Effector memory CD4-positive, alpha-beta T cell (primary cell): ENCODE measurements around the gene MDH1.

Source experiments
- DNase-seq, 3 donors: peaks; one replicate each; pipeline ENCODE4 v3.0.0-alpha.2; 2020
- H3K27ac ChIP-seq: 2 replicates; pipeline ENCODE4 v1.7.0; 2013; ENCODE audit warnings: mild to moderate bottlenecking, low read length, moderate library complexity; ENCODE audit not compliant: insufficient read depth, poor library complexity, severe bottlenecking
- H3K27me3 ChIP-seq: replicated peaks from 2 replicates; pipeline ENCODE4 v1.7.0; 2013; ENCODE audit warnings: mild to moderate bottlenecking, low read length; ENCODE audit not compliant: insufficient read depth, control insufficient read depth, poor library complexity, severe bottlenecking
- H3K36me3 ChIP-seq: 2 replicates; pipeline ENCODE4 v1.7.0; 2013; ENCODE audit warnings: mild to moderate bottlenecking, low read length, moderate library complexity; ENCODE audit not compliant: control insufficient read depth, insufficient read depth
- H3K4me1 ChIP-seq: 2 replicates; pipeline ENCODE4 v1.7.0; 2013; ENCODE audit warnings: low read length, mild to moderate bottlenecking; ENCODE audit not compliant: control insufficient read depth, insufficient read depth, poor library complexity, severe bottlenecking
- H3K4me3 ChIP-seq: 2 replicates; pipeline ENCODE4 v1.7.0; 2013; ENCODE audit warnings: low read length, low read depth, mild to moderate bottlenecking; ENCODE audit not compliant: insufficient read depth, poor library complexity, severe bottlenecking
- H3K9me3 ChIP-seq: 2 replicates; pipeline ENCODE4 v1.7.0; 2013; ENCODE audit warnings: mild to moderate bottlenecking, low read length, moderate library complexity; ENCODE audit not compliant: control insufficient read depth

The MDH1 gene

GRCh38 chr2:63587814-63588384, 864 bp upstream of the MDH1 start:
- Histone ChIP-seq H3K36me3 (no peaks in the 10 kb centered on the region), H3K4me3 (peak overlapping the region; percentile 78), H3K4me1 (peaks cover 17% of the 10 kb centered on the region), H3K27ac (peak overlapping the region; percentile 84), H3K9me3 (no peaks in the 10 kb centered on the region), H3K27me3 (no peaks in the 10 kb centered on the region)
- DNase-seq = no peak

GRCh38 chr2:63589148-63589958, 590 bp downstream of the MDH1 start:
- no peak for DNase-seq
- Histone ChIP-seq H3K27me3 (no peaks in the 10 kb centered on the region), H3K9me3 (no peaks in the 10 kb centered on the region), H3K36me3 (peaks cover 2% of the 10 kb centered on the region), H3K4me3 (peak overlapping the region; percentile 78), H3K4me1 (peaks cover 17% of the 10 kb centered on the region), H3K27ac (peak overlapping the region; percentile 84)

GRCh38 chr2:63590626-63591408, 2.1 kb downstream of the MDH1 start:
- Histone ChIP-seq H3K4me3 (no peak overlapping the region), H3K9me3 (no peaks in the 10 kb centered on the region), H3K36me3 (peaks cover 16% of the 10 kb centered on the region), H3K4me1 (peaks cover 17% of the 10 kb centered on the region), H3K27me3 (no peaks in the 10 kb centered on the region), H3K27ac (no peak overlapping the region)
- no peak for DNase-seq

- no peaks in the 10 kb centered on the region for H3K9me3 ChIP-seq
- no peak for DNase-seq
- peaks cover 17% of the 10 kb centered on the region for H3K4me1 ChIP-seq
- H3K27me3 ChIP-seq = no peaks in the 10 kb centered on the region
- H3K27ac ChIP-seq = no peak overlapping the region
- no peak overlapping the region for H3K4me3 ChIP-seq
- H3K36me3 ChIP-seq = peaks cover 23% of the 10 kb centered on the region
Observed at GRCh38 chr2:63591566-63592175, 2.9 kb downstream of the MDH1 start.

GRCh38 chr2:63594660-63595059, 5.9 kb downstream of the MDH1 start:
- H3K9me3 ChIP-seq = no peaks in the 10 kb centered on the region
- no peaks in the 10 kb centered on the region for H3K27me3 ChIP-seq
- no peak for DNase-seq
- peaks cover 8% of the 10 kb centered on the region for H3K4me1 ChIP-seq
- no peak overlapping the region for H3K27ac ChIP-seq
- H3K36me3 ChIP-seq = peaks cover 35% of the 10 kb centered on the region
- no peak overlapping the region for H3K4me3 ChIP-seq

GRCh38 chr2:63596401-63596883, 7.7 kb downstream of the MDH1 start:
- Histone ChIP-seq H3K27me3 (no peaks in the 10 kb centered on the region), H3K9me3 (no peaks in the 10 kb centered on the region), H3K4me1 (no peaks in the 10 kb centered on the region), H3K4me3 (no peak overlapping the region), H3K27ac (no peak overlapping the region), H3K36me3 (peaks cover 52% of the 10 kb centered on the region)
- DNase-seq = no peak

- H3K36me3 ChIP-seq = peaks cover 57% of the 10 kb centered on the region
- DNase-seq = no peak
- H3K9me3 ChIP-seq = no peaks in the 10 kb centered on the region
- H3K4me1 ChIP-seq = no peaks in the 10 kb centered on the region
- H3K27me3 ChIP-seq = no peaks in the 10 kb centered on the region
- H3K27ac ChIP-seq = no peak overlapping the region
- H3K4me3 ChIP-seq = no peak overlapping the region
Observed at GRCh38 chr2:63598981-63599380, 10.2 kb downstream of the MDH1 start.

- Histone ChIP-seq H3K9me3 (no peaks in the 10 kb centered on the region), H3K27ac (no peak overlapping the region), H3K27me3 (no peaks in the 10 kb centered on the region), H3K36me3 (peaks cover 60% of the 10 kb centered on the region), H3K4me1 (no peaks in the 10 kb centered on the region), H3K4me3 (no peak overlapping the region)
- DNase-seq = no peak
Observed at GRCh38 chr2:63600881-63601460, 12.2 kb downstream of the MDH1 start.

GRCh38 chr2:63604666-63605065, 15.9 kb downstream of the MDH1 start:
- no peak overlapping the region for H3K27ac ChIP-seq
- H3K9me3 ChIP-seq = no peaks in the 10 kb centered on the region
- no peak overlapping the region for H3K4me3 ChIP-seq
- H3K4me1 ChIP-seq = no peaks in the 10 kb centered on the region
- no peaks in the 10 kb centered on the region for H3K27me3 ChIP-seq
- no peak for DNase-seq
- H3K36me3 ChIP-seq = peaks cover 55% of the 10 kb centered on the region
